ENCODE data around the gene MRPS21.
A peak's percentile ranks its signal among the peaks of the same experiment; 100 is the strongest.

MRPS21 gene

GRCh38 chr1:150267896-150268295, 25.8 kb upstream of the MRPS21 start:
- no peak for TF ChIP-seq CTCF (IDR thresholded peaks at IDR 0.05)
- Histone ChIP-seq H3K4me3 (peak overlapping the region; percentile 78 to 98), H3K27me3 (no peaks in the 10 kb centered on the region), H3K27ac (peak overlapping the region; percentile 89 to 97), H3K9me3 (no peaks in the 10 kb centered on the region), H3K4me1 (peaks cover 0 to 33% (median 25%) of the 10 kb centered on the region in 4 donors), H3K36me3 (peaks cover 21 to 36% (median 26%) of the 10 kb centered on the region in 3 donors)
- intact Hi-C loops (cut with DNase I; ENCODE audit: low total_unique reads): no loop called here
- DNase-seq: peak in 1 of 2 donors; percentile 56

GRCh38 chr1:150268340-150268704, 25.3 kb upstream of the MRPS21 start:
- DNase-seq: peak; percentile 51 to 78
- peak overlapping the region; percentile 78 to 98 for H3K4me3 ChIP-seq
- intact Hi-C loops (cut with DNase I; ENCODE audit: low total_unique reads): no loop called here
- peak overlapping the region; percentile 89 to 97 for H3K27ac ChIP-seq
- no peaks in the 10 kb centered on the region for H3K9me3 ChIP-seq
- TF ChIP-seq CTCF (IDR thresholded peaks at IDR 0.05): no peak
- peaks cover 21 to 36% (median 26%) of the 10 kb centered on the region in 3 donors for H3K36me3 ChIP-seq
- peaks cover 0 to 37% (median 27%) of the 10 kb centered on the region in 4 donors for H3K4me1 ChIP-seq
- no peaks in the 10 kb centered on the region for H3K27me3 ChIP-seq

- Histone ChIP-seq H3K4me1 (peaks cover 0 to 42% (median 30%) of the 10 kb centered on the region in 4 donors), H3K4me3 (peak within 1 kb of the TSS; percentile 78 to 98), H3K9me3 (no peaks in the 10 kb centered on the region), H3K27ac (peak within 1 kb of the TSS; percentile 89 to 97), H3K36me3 (peaks cover 21 to 35% (median 26%) of the 10 kb centered on the region in 3 donors), H3K27me3 (no peaks in the 10 kb centered on the region)
- DNase-seq: peak; percentile 98 to 99
- TF ChIP-seq CTCF (IDR thresholded peaks at IDR 0.05): no peak
- intact Hi-C loops (cut with DNase I; ENCODE audit: low total_unique reads): no loop called here
Observed at GRCh38 chr1:150268705-150269403, 24.8 kb upstream of the MRPS21 start, which contains the start of gene APH1A. Gene APH1A, minus strand, starts transcription at chr1:150269016. Its CDS starts 206 bp downstream, at chr1:150268810.

GRCh38 chr1:150269451-150269850, 24.2 kb upstream of the MRPS21 start:
- H3K4me1 ChIP-seq: peaks cover 0 to 45% (median 31%) of the 10 kb centered on the region in 4 donors
- H3K36me3 ChIP-seq: peaks cover 21 to 29% (median 22%) of the 10 kb centered on the region in 3 donors

GRCh38 chr1:150271291-150271959, 22.2 kb upstream of the MRPS21 start:
- intact Hi-C loops (cut with DNase I; ENCODE audit: low total_unique reads): no loop called here
- TF ChIP-seq CTCF (IDR thresholded peaks at IDR 0.05): no peak
- peak in 1 of 2 donors; percentile 60 for DNase-seq
- Histone ChIP-seq H3K4me1 (peaks cover 0 to 45% (median 31%) of the 10 kb centered on the region in 4 donors), H3K9me3 (no peaks in the 10 kb centered on the region), H3K27ac (peak overlapping the region; percentile 70 to 79), H3K4me3 (no peak overlapping the region), H3K27me3 (no peaks in the 10 kb centered on the region), H3K36me3 (peaks cover 2 to 9% (median 7%) of the 10 kb centered on the region in 3 donors)

More at GRCh38 chr1:150269451-150269850, 24.2 kb upstream of the MRPS21 start:
- TF ChIP-seq CTCF (IDR thresholded peaks at IDR 0.05): no peak
- Histone ChIP-seq H3K27ac (peak overlapping the region; percentile 89 to 97), H3K27me3 (no peaks in the 10 kb centered on the region), H3K9me3 (no peaks in the 10 kb centered on the region), H3K4me3 (peak overlapping the region; percentile 78 to 98)
- intact Hi-C loops (cut with DNase I; ENCODE audit: low total_unique reads): no loop called here
- no peak for DNase-seq

Measured in tibial artery (tissue), 4 donors.